ENCODE results near the gene EXOC3L1.

The EXOC3L1 gene

DNA sequence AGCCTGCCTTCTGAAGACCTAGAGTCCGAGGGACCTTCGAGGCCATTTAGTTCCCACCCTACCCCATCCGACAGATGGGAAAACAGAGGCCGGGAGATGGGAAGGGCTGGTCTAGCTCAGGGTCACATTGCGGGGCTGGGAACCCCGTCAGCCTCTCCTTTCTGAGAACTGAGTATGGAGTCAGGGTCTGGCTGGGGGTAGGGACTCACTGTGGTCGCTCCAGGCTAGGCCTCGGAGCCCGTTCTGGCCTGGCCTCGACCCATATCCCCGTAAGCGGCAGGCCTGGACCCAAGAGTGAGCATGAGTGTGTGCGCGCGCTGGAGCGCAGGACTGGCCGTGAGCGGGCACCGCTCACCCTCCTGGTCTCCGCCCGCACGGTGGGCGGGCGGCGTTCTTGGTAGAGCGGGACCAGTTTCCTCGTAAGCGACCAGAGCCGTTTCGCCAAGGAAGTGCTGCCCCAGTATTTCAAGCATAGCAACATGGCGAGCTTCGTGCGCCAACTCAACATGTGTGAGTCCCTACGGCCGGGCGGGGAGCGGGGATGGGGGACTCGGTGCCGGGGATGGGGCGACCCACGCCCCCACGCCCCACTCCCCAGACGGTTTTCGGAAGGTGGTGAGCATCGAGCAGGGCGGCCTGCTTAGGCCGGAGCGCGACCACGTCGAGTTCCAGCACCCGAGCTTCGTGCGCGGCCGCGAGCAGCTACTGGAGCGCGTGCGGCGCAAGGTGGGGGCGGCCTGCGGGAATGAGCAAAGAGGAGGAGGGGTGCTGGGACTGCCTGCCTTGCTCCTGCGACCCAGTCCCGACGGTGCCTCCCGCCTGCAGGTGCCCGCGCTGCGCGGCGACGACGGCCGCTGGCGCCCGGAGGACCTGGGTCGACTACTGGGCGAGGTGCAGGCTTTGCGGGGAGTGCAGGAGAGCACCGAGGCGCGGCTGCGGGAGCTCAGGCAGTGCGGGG lies 24.5 kb downstream of the EXOC3L1 start:
- DNase-seq (ENCODE audit: low read depth in 1 of 2, low spot score in 1 of 2) = no peak

DNA sequence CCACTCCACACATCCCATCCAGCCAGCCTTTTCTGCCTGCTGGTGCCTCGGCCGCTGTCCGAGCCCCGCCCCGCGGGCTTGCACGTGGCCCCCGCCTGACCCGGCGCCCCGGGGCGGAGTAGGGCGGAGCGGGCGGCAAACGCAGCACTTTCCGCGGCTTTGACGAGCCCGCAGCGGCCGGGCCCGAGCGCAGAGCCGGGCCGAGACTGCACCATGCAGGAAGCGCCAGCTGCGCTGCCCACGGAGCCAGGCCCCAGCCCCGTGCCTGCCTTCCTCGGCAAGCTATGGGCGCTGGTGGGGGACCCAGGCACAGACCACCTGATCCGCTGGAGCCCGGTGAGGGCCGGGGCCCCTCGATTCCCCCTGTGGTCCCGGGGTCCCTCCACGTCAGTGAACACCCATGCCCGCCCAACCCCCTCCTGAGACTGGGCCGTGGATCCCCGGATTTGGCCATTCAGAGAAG lies 25.3 kb downstream of the EXOC3L1 start, which contains the start of gene HSF4:
HSF4 (plus strand) TSS at position 147 of the 463 bp plus-strand sequence; CDS start at position 214, 67 bp downstream.
- DNase-seq (ENCODE audit: low read depth in 1 of 2, low spot score in 1 of 2) = no peak

DNA sequence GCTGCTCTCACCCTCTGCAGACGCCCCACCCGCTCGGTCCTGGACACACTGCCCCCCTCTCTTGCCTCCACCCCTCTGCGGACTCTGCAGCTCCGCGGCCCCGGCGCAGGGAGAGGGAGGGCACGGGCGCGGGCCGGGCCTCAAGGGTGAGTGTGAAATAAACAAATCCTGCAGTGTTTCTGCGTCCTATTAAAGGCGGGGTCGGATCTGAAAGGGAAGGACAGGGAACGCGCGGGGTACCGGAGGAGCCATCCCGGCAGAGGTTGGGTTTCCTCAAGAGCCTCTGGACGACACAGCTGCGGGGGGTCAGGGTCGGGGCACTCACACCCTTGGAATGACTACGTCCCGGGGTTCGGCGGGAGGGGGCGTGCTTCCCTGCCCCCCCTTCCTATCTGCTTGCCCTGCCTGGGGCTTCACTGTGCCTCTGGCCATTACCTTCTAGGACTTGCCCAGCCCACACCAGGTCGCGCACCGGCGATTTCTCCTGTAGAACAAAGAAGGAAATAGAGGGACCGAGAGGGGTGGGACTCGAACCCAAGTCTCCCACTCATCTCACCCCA lies 25.9 kb downstream of the EXOC3L1 start:
- DNase-seq (ENCODE audit: low read depth in 1 of 2, low spot score in 1 of 2) = no peak

DNA sequence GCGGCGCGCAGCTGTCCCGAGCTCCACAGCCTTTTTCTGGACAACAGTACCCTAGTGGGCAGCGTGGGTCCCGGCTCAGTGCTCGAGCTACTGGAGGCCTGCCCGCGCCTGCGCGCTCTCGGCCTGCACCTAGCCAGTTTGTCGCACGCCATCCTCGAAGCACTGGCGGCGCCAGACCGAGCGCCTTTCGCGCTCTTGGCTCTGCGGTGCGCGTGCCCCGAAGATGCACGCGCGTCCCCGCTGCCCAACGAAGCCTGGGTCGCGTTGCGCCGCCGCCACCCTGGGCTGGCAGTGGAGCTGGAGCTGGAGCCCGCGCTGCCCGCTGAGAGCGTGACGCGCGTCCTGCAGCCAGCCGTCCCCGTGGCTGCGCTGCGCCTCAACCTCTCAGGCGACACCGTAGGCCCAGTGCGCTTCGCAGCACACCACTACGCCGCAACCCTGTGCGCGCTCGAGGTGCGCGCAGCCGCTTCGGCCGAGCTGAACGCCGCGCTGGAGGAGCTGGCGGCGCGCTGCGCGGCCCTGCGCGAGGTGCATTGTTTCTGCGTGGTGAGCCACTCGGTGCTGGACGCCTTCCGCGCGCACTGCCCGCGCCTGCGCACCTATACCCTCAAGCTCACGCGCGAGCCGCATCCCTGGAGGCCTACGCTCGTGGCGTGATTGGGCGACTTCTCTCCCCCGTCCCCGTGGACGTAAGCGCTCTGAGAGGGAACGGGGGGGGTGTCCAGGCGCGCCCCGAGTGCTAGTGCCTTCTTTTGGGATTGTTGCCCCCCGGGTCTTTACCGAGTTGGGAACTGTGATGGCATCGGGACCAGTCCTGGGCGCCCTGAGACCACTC lies 26.6 kb downstream of the EXOC3L1 start:
- no peak for DNase-seq (ENCODE audit: low read depth in 1 of 2, low spot score in 1 of 2)

DNA sequence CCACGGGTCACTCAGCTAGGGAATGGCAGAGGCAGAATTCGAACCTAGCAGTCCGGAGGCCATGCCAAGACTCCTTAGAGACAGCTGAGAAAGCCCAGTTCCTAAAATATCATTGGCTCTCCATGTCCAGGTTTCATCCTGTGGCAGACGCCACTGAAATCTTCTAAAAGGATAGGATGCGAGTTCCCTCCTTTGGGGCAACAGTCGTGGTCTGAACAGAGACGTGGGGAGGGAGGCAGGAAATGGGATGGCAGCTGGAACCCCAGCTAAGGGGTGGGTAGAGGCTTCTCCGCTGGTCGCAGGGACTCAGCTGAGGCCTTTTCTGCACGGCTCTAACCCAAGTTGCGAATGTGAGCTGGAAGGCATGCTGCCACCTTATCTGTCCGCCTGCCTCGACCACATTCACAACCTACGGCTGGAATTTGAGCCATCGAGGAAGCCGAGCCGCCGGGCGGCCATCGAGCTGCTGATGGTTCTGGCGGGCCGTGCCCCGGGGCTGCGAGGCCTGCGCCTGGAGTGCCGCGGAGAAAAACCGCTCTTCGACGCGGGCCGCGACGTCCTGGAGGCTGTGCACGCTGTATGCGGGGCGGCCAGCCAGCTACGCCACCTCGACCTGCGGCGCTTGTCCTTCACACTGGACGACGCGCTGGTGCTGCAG lies 27.3 kb downstream of the EXOC3L1 start:
- no peak for DNase-seq (ENCODE audit: low read depth in 1 of 2, low spot score in 1 of 2)

DNA sequence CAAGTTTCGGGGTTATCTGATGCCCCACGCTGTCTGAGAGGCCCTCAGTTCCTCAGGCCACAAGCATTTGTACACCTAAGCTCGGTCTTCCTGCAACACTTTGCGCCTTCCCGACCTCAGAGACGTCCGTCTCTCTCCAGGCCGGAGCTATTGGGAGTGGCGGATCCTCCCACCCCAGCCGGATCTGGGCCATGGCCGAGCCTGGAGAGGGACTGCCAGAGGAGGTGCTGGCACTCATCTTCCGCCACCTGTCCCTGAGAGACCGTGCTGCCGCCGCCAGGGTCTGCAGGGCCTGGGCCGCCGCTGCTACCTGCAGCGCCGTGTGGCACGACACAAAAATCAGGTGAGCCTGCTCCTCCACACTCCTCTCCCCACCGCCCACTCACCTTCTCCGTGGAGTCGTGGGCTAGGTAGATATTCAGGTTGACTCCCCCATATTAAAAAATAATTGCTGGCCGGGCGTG lies 28.3 kb downstream of the EXOC3L1 start:
- DNase-seq (ENCODE audit: low read depth in 1 of 2, low spot score in 1 of 2) = no peak

DNA sequence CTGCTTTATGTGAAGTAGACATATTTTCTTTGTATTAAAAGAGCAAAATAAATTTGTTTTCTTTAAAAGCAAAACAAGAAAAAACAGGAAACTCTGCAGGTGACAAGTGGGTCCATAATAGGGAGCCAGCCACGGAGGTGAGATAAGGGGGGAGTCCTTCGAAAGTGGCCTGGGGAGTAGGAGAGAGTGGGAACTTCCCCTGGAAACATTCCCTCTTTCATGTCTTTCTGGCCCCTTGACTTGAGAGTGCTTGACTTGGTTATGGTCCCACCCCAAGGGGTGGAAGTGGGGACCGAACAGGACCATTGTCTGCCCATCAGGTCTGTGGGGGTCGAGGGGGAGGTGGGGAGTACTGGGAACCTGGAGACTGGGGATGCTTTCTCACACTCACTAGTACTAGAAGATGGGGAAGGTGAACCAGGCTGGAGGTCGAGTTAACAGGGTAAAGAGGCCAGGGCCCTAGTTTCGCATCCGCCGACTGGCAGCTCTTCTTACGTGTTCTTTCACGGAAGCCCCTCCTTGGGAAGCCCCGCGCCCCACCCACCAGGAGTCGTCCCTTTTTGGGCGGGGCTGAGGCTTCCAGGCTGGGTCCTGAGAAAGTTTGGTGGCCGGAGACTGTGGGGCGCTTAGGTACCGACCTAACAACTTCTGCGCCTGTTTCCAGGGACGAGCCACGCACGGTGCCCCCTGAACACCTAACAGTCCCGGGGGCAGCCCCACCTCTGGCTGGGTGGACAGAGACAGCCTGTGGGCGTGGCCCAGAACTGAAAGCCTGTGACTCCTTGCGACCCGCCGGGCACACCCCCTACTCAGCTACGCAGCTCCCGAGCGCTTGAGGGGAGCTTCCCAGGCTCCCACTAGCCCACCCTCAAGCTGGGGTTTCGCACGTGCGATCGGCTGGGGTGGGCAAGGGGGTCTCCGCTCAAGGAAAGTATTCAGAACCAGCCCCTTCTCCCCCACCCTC lies 31.0 kb downstream of the EXOC3L1 start:
- DNase-seq (ENCODE audit: low read depth in 1 of 2, low spot score in 1 of 2) = peak; percentile 58 to 65

DNA sequence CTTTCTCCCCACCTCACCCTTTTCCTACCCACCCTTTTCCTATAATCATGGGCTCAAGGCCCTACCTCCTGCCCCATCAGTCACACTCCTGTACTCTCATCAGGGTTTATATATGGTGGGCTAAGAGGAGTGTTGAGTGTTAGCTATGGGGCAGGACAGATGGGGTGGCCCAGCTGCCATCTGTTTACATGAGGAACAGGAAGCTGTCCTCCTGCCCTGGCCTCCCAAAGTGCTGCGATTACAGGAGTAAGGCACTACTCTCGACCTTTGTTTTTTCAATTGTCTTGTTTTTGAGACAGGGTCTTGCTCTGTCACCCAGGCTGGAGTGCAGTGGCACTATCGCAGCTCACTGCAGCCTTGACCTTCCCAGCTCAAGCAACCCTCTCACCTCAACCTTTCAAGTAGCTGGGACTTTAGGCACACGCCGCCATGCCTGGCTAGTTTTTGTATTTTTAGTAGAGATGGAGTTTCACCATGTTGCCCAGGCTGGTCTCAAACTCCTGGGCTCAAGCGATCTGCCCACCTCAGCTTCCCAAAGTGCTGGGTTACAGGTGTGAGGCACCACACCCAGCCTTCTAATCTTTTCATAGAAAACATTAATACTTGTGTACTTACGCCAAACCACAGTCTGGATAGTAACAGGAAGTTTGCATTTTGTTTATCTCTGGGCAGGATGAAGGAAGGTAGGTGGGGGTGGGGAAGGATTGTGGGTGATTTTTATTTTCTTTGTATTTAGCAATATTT lies 31.9 kb downstream of the EXOC3L1 start:
- no peak for DNase-seq (ENCODE audit: low read depth in 1 of 2, low spot score in 1 of 2)

DNA sequence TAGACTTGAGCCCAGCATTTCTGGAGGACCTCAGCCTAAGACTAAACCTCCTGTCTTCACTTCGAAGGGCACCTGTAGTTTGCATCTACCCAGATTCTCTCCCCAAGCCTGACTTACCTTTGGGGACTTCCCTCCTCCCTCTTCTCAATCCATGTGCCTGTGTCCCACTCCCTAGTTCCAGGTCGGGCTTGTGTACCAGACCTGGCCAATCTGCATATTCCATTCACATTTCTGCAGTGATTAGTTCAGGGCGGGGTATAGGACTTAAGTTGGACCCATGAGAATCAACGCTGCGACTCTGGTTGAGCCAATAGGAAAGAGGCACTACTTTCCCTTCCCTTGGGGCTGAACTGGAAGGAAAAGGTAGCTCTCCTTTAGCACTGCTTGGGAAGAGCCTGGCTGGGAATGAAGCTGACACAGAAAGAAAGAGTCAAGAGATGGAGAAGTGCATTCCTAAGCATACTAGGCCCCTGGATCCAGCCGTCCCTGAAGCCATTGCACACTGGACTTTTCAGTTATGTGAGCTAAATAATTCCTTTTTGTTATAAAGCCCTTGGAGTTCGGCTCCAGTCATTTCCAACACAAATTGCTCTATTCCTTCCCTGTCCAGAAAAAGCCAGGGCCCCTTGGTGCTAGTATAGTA lies 32.7 kb downstream of the EXOC3L1 start:
- no peak for DNase-seq (ENCODE audit: low read depth in 1 of 2, low spot score in 1 of 2)

DNA sequence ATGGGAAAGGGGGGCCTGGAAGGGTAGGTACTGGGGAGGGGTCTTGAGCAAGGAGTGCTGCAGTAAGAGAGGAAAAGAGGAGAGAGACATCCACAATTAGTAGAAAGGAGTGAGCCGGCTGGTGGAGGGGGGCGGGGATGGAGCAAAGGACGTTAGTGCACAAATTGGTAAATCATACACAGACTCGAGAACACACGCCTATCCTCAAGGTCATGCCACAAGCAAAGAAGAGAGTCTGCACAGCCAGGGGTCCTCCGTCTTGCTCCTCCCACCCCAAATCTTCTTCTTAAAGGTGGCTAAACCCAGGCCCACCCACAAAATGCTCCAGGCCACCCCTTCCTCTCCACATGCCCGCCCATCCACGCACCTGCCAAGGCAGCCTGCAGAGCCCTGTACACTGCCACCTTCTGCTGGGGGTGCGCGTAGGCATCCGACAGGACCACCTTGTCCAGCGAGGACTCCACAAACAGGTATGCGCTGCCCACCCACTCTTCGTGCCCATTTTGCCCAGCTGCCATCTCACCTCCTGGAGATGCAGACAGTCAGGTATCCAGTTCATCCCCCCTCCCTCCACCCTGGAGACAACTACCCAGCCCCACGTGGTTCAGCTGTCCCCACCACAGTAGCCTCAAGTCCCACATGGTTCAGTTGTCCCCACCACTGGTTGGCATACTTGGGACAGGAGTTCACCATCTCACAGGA lies 33.6 kb downstream of the EXOC3L1 start:
- no peak for DNase-seq (ENCODE audit: low read depth in 1 of 2, low spot score in 1 of 2)

DNA sequence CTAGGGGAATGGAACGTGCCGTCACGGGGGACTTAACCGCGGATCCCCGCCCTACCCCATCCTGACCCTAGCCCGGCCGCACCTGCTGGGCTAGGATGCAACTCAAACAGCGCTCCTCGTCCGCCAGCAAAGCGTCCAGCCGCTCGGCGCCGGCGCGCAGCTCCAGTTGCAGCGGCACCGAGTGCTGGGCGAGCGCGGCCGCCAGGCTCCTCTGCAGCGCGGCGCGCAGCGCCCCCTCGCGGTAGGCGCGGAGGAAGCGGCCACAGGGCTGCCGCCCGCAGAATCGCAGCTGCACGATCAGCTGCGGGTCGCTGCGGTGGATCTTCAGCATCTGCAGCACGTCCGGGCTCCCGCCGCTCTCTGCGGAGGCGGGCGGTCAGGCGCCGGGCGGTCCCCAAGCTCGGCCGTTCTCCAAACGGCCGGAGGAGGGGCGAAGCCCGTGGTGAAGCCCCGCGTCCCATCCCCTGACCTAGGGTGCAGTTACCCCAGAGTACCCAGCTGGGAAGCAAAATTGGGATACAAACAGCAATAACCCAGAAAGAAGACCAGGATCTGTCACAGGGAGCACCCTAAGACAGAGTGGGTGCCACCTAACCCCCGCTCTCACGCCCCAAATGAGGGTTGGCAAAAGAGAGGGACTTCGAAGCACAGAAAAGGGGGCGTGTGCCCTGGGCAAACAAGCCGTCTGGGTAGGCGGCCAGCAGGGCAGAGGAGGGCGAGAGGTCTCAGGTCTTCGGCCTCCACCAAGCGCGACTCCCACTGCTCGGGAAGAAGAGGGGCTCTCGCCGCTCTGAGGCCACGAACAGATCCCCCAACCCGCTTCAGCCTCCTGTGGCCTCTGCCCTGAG lies 34.4 kb downstream of the EXOC3L1 start:
- peak; percentile 60 to 71 for DNase-seq (ENCODE audit: low read depth in 1 of 2, low spot score in 1 of 2)

DNA sequence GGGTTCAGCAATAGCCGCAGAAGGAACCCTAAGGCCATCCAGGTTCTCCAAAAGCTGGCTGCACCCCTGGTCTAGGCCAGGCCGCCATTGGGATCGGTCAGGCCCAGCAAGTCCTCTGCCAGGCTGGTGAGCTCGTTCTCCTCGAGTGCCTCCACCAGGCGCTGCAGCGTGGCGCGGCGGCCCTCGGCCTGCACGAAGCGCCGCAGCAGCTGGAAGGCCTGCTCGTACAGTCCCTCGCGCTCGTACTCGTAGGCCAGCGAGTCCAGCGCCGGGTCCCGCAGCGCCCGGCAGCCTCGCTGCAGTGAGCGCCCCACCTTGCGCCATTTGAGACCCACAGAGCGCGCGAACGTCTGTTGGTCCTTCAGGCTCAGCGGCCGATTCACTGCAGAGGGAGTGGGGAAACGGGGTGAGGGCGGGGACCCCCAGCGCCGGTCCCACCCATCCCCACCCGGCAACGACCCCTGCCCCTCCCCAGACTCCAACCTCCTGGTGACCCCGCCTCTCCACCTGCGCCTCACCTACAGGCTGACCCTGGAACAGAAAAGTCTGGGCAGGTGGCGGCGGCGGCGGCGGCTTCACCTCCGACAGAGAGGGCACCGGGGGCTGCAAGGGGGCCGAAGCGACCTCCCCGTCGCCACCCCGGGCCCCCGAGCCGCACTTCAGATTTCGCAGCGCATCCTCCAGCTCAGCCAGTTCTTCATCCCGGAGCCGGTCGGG lies 35.2 kb downstream of the EXOC3L1 start:
- no peak for DNase-seq (ENCODE audit: low read depth in 1 of 2, low spot score in 1 of 2)

DNA sequence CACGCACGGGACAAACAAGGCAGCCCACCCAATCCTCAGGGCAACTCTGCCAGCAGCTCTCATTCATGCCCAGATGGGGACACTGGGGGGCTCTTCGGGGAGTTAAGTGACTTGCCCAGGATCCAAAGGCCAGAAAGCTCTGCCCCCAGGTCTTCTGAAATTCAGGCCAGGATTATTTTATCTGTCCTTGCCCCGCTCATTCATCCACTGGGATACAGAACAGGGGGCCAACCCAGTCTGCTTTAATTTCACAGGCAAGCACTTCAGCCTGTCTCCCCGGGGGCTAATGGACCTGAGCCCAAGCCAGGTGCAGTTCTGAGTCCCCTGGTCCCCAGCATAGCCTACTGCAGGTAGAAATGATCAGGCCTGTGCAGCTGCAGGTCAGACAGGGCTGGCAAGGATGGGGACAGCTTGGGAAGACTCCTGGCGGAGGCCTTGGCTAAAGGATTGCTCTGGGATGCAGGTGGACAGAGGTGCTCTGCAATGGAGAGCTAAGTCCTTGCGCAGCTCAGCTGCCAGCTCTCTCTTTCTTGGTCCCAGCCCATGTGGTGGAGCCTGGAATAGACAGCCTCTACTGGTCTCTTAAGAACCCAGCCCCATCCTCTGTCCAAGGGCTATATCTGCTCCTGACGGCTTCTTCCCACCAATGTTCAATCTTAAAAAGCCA lies 38.4 kb downstream of the EXOC3L1 start:
- no peak for DNase-seq (ENCODE audit: low read depth in 1 of 2, low spot score in 1 of 2)

DNA sequence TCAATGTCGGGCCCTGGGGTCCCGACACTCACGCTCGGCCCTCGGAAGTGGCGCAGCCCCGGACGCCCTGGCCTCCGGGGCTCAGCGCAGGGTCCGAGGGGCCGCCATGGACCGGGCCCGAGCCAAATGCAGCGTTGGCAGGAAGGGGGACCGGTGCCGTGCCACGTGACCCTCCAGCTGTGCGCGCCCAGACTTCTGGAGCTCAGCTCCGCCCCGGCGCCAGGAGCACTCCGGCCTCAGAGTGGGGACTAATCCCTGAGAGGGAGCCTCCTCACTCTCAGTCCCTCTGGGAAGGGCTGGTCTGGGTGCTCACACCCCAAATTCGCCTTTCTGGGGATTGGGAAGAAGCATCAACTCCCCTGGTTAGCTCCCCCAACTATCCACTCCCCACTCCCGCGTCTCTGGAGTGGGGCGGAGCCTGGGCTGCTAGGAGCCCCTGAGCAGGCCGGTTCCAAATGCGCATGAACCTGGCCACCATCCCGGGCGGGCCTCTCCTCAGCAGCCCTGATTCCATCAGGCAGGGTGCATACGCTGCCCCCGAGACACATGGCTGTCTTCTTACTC lies 39.0 kb downstream of the EXOC3L1 start, which contains the start of gene B3GNT9:
B3GNT9 (minus strand) TSS at position 166 of the 564 bp plus-strand sequence. CDS start 513 bp downstream, outside the sequence.
- no peak for DNase-seq (ENCODE audit: low read depth in 1 of 2, low spot score in 1 of 2)
